Smooth muscle cell (in vitro differentiated cells): ENCODE measurements around the gene ASAH2. TPM values are rescaled to one million over a fixed set of nuclear protein-coding genes. Genes with fewer than 3 reads are reported as not detected.

Source experiments
- DNase-seq: peaks from one replicate; lab custom pipeline; 2025; ENCODE audit not compliant: unreplicated experiment; lab: John Stamatoyannopoulos, UW
- H2AFZ ChIP-seq: fragments of 200-600 bp; sonication (generic); 2 replicates; pipeline ENCODE4 v1.6.0; 2016; ENCODE audit warnings: antibody characterized with exemption, low read depth, mild to moderate bottlenecking
- H3F3A ChIP-seq: fragments of 200-600 bp; sonication (generic); 2 replicates; pipeline ENCODE4 v1.6.0; 2017; ENCODE audit warnings: antibody characterized with exemption, low read depth
- H3K27ac ChIP-seq: fragments of 200-600 bp; sonication (generic); 2 replicates; pipeline ENCODE4 v1.5.1; 2016; ENCODE audit warnings: low read depth, mild to moderate bottlenecking
- H3K27me3 ChIP-seq: fragments of 200-600 bp; sonication (generic); 2 replicates; pipeline ENCODE4 v1.6.1; 2016; ENCODE audit warnings: low read depth, mild to moderate bottlenecking
- H3K36me3 ChIP-seq: fragments of 200-600 bp; sonication (generic); 2 replicates; pipeline ENCODE4 v1.5.1; 2016; ENCODE audit warnings: low read depth
- H3K4me1 ChIP-seq: fragments of 200-600 bp; sonication (generic); 2 replicates; pipeline ENCODE4 v1.5.1; 2016; ENCODE audit warnings: low read depth
- H3K4me2 ChIP-seq: fragments of 200-600 bp; sonication (generic); 2 replicates; pipeline ENCODE4 v1.6.0; 2016; ENCODE audit warnings: mild to moderate bottlenecking
- H3K4me3 ChIP-seq: fragments of 200-600 bp; sonication (generic); 2 replicates; pipeline ENCODE4 v1.5.1; 2016; ENCODE audit warnings: mild to moderate bottlenecking
- H3K79me2 ChIP-seq: fragments of 200-600 bp; sonication (generic); 2 replicates; pipeline ENCODE4 v1.6.0; 2016; ENCODE audit warnings: low read depth, mild to moderate bottlenecking
- H3K9ac ChIP-seq: fragments of 200-600 bp; sonication (generic); 2 replicates; pipeline ENCODE4 v1.6.0; 2016; ENCODE audit warnings: low read depth
- H3K9me3 ChIP-seq: fragments of 200-600 bp; sonication (generic); replicated peaks from 2 replicates; pipeline ENCODE4 v1.5.1; 2016; ENCODE audit warnings: low read depth
- H4K20me1 ChIP-seq: fragments of 200-600 bp; sonication (generic); 2 replicates; pipeline ENCODE4 v1.6.0; 2016; ENCODE audit warnings: low read depth
- CTCF ChIP-seq: fragments of 200-600 bp; sonication (generic); IDR thresholded peaks from 2 replicates; pipeline ENCODE4 v1.5.1; 2017; ENCODE audit warnings: borderline replicate concordance, mild to moderate bottlenecking, antibody characterized with exemption; ENCODE audit not compliant: insufficient read depth, poor library complexity, severe bottlenecking
- WGBS: methylation state at CpG from one replicate; pipeline ENCODE4 v1.1.7; 2016; ENCODE audit warnings: low lambda C conversion rate; 5-methylcytosine and 5-hydroxymethylcytosine counted together
- polyA plus RNA-seq: library from polyadenylated mRNA; unstranded; fragments of >200 nt; fragmentation: Nextera tagmentation; extraction: Ambion mirVana; gene quantifications from 2 replicates; pipeline ENCODE4 v1.2.1, GENCODE V29; 2016
- total RNA-seq: library from RNA; depleted of rRNA; stranded (reverse); fragments of >200 nt; gene quantifications from 2 replicates; pipeline ENCODE4 v1.2.3, GENCODE V29; 2014

ASAH2 gene
- total and polyA plus RNA-seq, 2 experiments from 2014 or later: 0.93 to 1.3 TPM

- no peak overlapping the region for H3K27ac ChIP-seq
- no peak overlapping the region for H2AFZ ChIP-seq
- 89% methylated on average over 2 of the region's 2 CpGs for WGBS
- no peaks in the 10 kb centered on the region for H3K9me3 ChIP-seq
- no peaks in the 10 kb centered on the region for H4K20me1 ChIP-seq
- no peaks in the 10 kb centered on the region for H3K79me2 ChIP-seq
- no peaks in the 10 kb centered on the region for H3F3A ChIP-seq
- no peaks in the 10 kb centered on the region for H3K36me3 ChIP-seq
- H3K4me2 ChIP-seq: no peak overlapping the region
- no peak overlapping the region for H3K9ac ChIP-seq
- no peak for TF ChIP-seq CTCF
- H3K4me3 ChIP-seq: no peak overlapping the region
- no peaks in the 10 kb centered on the region for H3K4me1 ChIP-seq
- DNase-seq: no peak
- H3K27me3 ChIP-seq: peaks cover 4% of the 10 kb centered on the region
Observed at GRCh38 chr10:50222199-50222598, 29.1 kb downstream of the ASAH2 start.

- no peaks in the 10 kb centered on the region for H3K36me3 ChIP-seq
- no peak for DNase-seq
- H3K4me2 ChIP-seq: no peak overlapping the region
- H3K27ac ChIP-seq: no peak overlapping the region
- H3K9me3 ChIP-seq: no peaks in the 10 kb centered on the region
- peaks cover 2% of the 10 kb centered on the region for H3K4me1 ChIP-seq
- H4K20me1 ChIP-seq: no peaks in the 10 kb centered on the region
- 94% methylated on average over 1 of the region's 1 CpG for WGBS
- H3K79me2 ChIP-seq: no peaks in the 10 kb centered on the region
- H3K9ac ChIP-seq: no peak overlapping the region
- peaks cover 4% of the 10 kb centered on the region for H3K27me3 ChIP-seq
- no peaks in the 10 kb centered on the region for H3F3A ChIP-seq
- no peak overlapping the region for H3K4me3 ChIP-seq
- no peak overlapping the region for H2AFZ ChIP-seq
- no peak for TF ChIP-seq CTCF
Observed at GRCh38 chr10:50221470-50221869, 29.8 kb downstream of the ASAH2 start.

GRCh38 chr10:50219646-50220045, 31.7 kb downstream of the ASAH2 start:
- TF ChIP-seq CTCF: no peak
- Histone ChIP-seq H3K9me3 (no peaks in the 10 kb centered on the region), H3K27ac (no peak overlapping the region), H3K9ac (no peak overlapping the region), H3K4me2 (no peak overlapping the region), H3K36me3 (no peaks in the 10 kb centered on the region), H3F3A (no peaks in the 10 kb centered on the region), H3K27me3 (peaks cover 4% of the 10 kb centered on the region), H3K4me1 (peaks cover 4% of the 10 kb centered on the region), H3K79me2 (no peaks in the 10 kb centered on the region), H2AFZ (no peak overlapping the region), H3K4me3 (no peak overlapping the region), H4K20me1 (no peaks in the 10 kb centered on the region)
- 96% methylated on average over 2 of the region's 2 CpGs for WGBS
- DNase-seq: no peak

GRCh38 chr10:50219200-50219599, 32.1 kb downstream of the ASAH2 start:
- no peak for TF ChIP-seq CTCF
- Histone ChIP-seq H3K4me3 (no peak overlapping the region), H3K4me1 (peaks cover 4% of the 10 kb centered on the region), H3K79me2 (no peaks in the 10 kb centered on the region), H3F3A (no peaks in the 10 kb centered on the region), H3K9me3 (no peaks in the 10 kb centered on the region), H3K27me3 (peaks cover 4% of the 10 kb centered on the region), H3K4me2 (no peak overlapping the region), H4K20me1 (no peaks in the 10 kb centered on the region), H3K27ac (no peak overlapping the region), H2AFZ (no peak overlapping the region), H3K9ac (no peak overlapping the region), H3K36me3 (no peaks in the 10 kb centered on the region)
- WGBS: 93% methylated on average over 2 of the region's 2 CpGs
- no peak for DNase-seq
